Natural killer cell treated with Interleukin-12 subunit alpha and Interleukin-12 subunit beta and Interleukin-15 and Interleukin-18, amount 100 ng/mL, for 72 hours (primary cell): ENCODE data around the gene ANKRD55. TPM values are rescaled to one million over a fixed set of nuclear protein-coding genes. Genes with fewer than 3 reads are reported as not detected.
"Not testable (repeated sequence)": the region's sequence is repeated elsewhere in the genome, so short reads cannot be mapped to it uniquely, and the experiment has no call there.

Experiments used
- ATAC-seq, 2 donors: fragments of 150-1000 bp; cut with Tn5 transposase in 1 of 2; sonication (Bioruptor Pico), chemical (Tn5 transposase) in 1 of 2; 2 replicates each; pipeline ENCODE4 v1.10.0; 2021
- DNase-seq: peaks from one replicate; pipeline ENCODE4 v3.0.0; 2022; ENCODE audit warnings: low spot score
- H3K27ac Mint-ChIP-seq, 2 donors: 1 replicate in 1 of 2; 2 replicates in 1 of 2; pipeline ENCODE4 v1.8.0; 2022; ENCODE audit warnings: mixed read lengths in 2 of 2, mild to moderate bottlenecking in 1 of 2, moderate library complexity in 1 of 2
- H3K27me3 Mint-ChIP-seq, 2 donors: 1 replicate in 1 of 2; 2 replicates in 1 of 2; pipeline ENCODE4 v1.8.0; 2022; ENCODE audit warnings: mixed read lengths in 2 of 2
- H3K36me3 Mint-ChIP-seq: one replicate; pipeline ENCODE4 v1.8.0; 2022; ENCODE audit warnings: mixed read lengths
- H3K4me1 Mint-ChIP-seq, 2 donors: 1 replicate in 1 of 2; 2 replicates in 1 of 2; pipeline ENCODE4 v1.8.0; 2022; ENCODE audit warnings: low read depth in 2 of 2, mixed read lengths in 2 of 2, mild to moderate bottlenecking in 1 of 2
- H3K4me3 Mint-ChIP-seq: one replicate; pipeline ENCODE4 v1.8.0; 2022; ENCODE audit warnings: mixed read lengths
- H3K9me3 Mint-ChIP-seq: 2 replicates; pipeline ENCODE4 v1.8.0; 2022; ENCODE audit warnings: mixed read lengths
- total RNA-seq, 2 donors: library from RNA; stranded (reverse); gene quantifications; one replicate each; pipeline ENCODE4 v1.2.3, GENCODE V29; 2022

ANKRD55 gene
- total RNA-seq, 2 donors from 2014 or later = 0.28 TPM; not detected in 1

- DNase-seq = no peak
- peaks cover 2% of the 10 kb centered on the region for H3K9me3 Mint-ChIP-seq
- H3K27me3 Mint-ChIP-seq = peaks cover 2 to 7% of the 10 kb centered on the region in 2 donors
- no peaks in the 10 kb centered on the region for H3K4me1 Mint-ChIP-seq
- H3K27ac Mint-ChIP-seq = no peak overlapping the region
- no peak overlapping the region for H3K4me3 Mint-ChIP-seq
- no peak for ATAC-seq
- no peaks in the 10 kb centered on the region for H3K36me3 Mint-ChIP-seq
These were observed 20.8 kb downstream of the ANKRD55 start for GRCh38 chr5:56212130-56212879.

- DNase-seq (no peak), ATAC-seq (no peak)
- peaks cover 2% of the 10 kb centered on the region for H3K9me3 Mint-ChIP-seq
- no peaks in the 10 kb centered on the region for H3K36me3 Mint-ChIP-seq
- no peak overlapping the region for H3K4me3 Mint-ChIP-seq
- no peaks in the 10 kb centered on the region for H3K4me1 Mint-ChIP-seq
- no peak overlapping the region for H3K27ac Mint-ChIP-seq
- peaks cover 2 to 4% of the 10 kb centered on the region in 2 donors for H3K27me3 Mint-ChIP-seq
These were observed 21.7 kb downstream of the ANKRD55 start for GRCh38 chr5:56211298-56211865.

- H3K4me3 Mint-ChIP-seq = no peak overlapping the region
- no peaks in the 10 kb centered on the region for H3K4me1 Mint-ChIP-seq
- no peak for DNase-seq
- no peaks in the 10 kb centered on the region for H3K9me3 Mint-ChIP-seq
- H3K27me3 Mint-ChIP-seq = peaks cover 0 to 2% of the 10 kb centered on the region in 2 donors
- no peak for ATAC-seq
- no peaks in the 10 kb centered on the region for H3K36me3 Mint-ChIP-seq
- no peak overlapping the region for H3K27ac Mint-ChIP-seq
These were observed 24.4 kb downstream of the ANKRD55 start for GRCh38 chr5:56208681-56209080.

- DNase-seq (no peak), ATAC-seq (peak in 1 of 2 donors; percentile 40)
- Mint-ChIP-seq H3K27me3 (peaks cover 0 to 2% of the 10 kb centered on the region in 2 donors), H3K4me1 (no peaks in the 10 kb centered on the region), H3K27ac (no peak overlapping the region), H3K9me3 (no peaks in the 10 kb centered on the region), H3K36me3 (no peaks in the 10 kb centered on the region), H3K4me3 (no peak overlapping the region)
These were observed 25.6 kb downstream of the ANKRD55 start for GRCh38 chr5:56207537-56207936.

- Mint-ChIP-seq H3K4me3 (no peak overlapping the region), H3K27me3 (no peaks in the 10 kb centered on the region), H3K9me3 (no peaks in the 10 kb centered on the region), H3K4me1 (no peaks in the 10 kb centered on the region), H3K27ac (no peak overlapping the region), H3K36me3 (no peaks in the 10 kb centered on the region)
- no peak for ATAC-seq
- DNase-seq = no peak
These were observed 26.8 kb downstream of the ANKRD55 start for GRCh38 chr5:56206126-56206910.

GRCh38 chr5:56203936-56204335 is 29.2 kb downstream of the ANKRD55 start:
- H3K4me1 Mint-ChIP-seq, ATAC-seq, H3K27ac Mint-ChIP-seq, H3K27me3 Mint-ChIP-seq, H3K4me3 Mint-ChIP-seq, DNase-seq, H3K36me3 Mint-ChIP-seq, H3K9me3 Mint-ChIP-seq: not testable (repeated sequence)

- Mint-ChIP-seq H3K4me3 (no peak overlapping the region), H3K36me3 (no peaks in the 10 kb centered on the region), H3K27ac (no peak overlapping the region), H3K9me3 (no peaks in the 10 kb centered on the region), H3K27me3 (peaks cover 0 to 2% of the 10 kb centered on the region in 2 donors), H3K4me1 (peaks cover 0 to 2% of the 10 kb centered on the region in 2 donors)
- no peak for ATAC-seq
- no peak for DNase-seq
These were observed 30.6 kb downstream of the ANKRD55 start for GRCh38 chr5:56202483-56202882.

GRCh38 chr5:56201762-56202261 is 31.3 kb downstream of the ANKRD55 start:
- not testable (repeated sequence) for ATAC-seq, H3K27ac Mint-ChIP-seq, H3K27me3 Mint-ChIP-seq, H3K9me3 Mint-ChIP-seq, DNase-seq, H3K4me1 Mint-ChIP-seq, H3K36me3 Mint-ChIP-seq, H3K4me3 Mint-ChIP-seq

- Mint-ChIP-seq H3K36me3 (no peaks in the 10 kb centered on the region), H3K4me1 (peaks cover 0 to 2% of the 10 kb centered on the region in 2 donors), H3K4me3 (no peak overlapping the region), H3K9me3 (no peaks in the 10 kb centered on the region), H3K27ac (no peak overlapping the region), H3K27me3 (peaks cover 0 to 2% of the 10 kb centered on the region in 2 donors)
- no peak for DNase-seq
- ATAC-seq = peak; percentile 72 to 86
These were observed 32.0 kb downstream of the ANKRD55 start for GRCh38 chr5:56200971-56201666.

- DNase-seq = no peak
- Mint-ChIP-seq H3K27me3 (peaks cover 6 to 19% of the 10 kb centered on the region in 2 donors), H3K27ac (no peak overlapping the region), H3K4me3 (no peak overlapping the region), H3K36me3 (no peaks in the 10 kb centered on the region), H3K9me3 (no peaks in the 10 kb centered on the region), H3K4me1 (no peaks in the 10 kb centered on the region)
- no peak for ATAC-seq
These were observed 38.1 kb downstream of the ANKRD55 start for GRCh38 chr5:56195016-56195415.

- Mint-ChIP-seq H3K4me1 (no peaks in the 10 kb centered on the region), H3K9me3 (no peaks in the 10 kb centered on the region), H3K27me3 (peaks cover 11 to 24% of the 10 kb centered on the region in 2 donors), H3K27ac (no peak overlapping the region), H3K4me3 (no peak overlapping the region), H3K36me3 (no peaks in the 10 kb centered on the region)
- ATAC-seq = no peak
- DNase-seq = no peak
These were observed 40.9 kb downstream of the ANKRD55 start for GRCh38 chr5:56192246-56192645.

- ATAC-seq (no peak), DNase-seq (no peak)
- no peaks in the 10 kb centered on the region for H3K4me1 Mint-ChIP-seq
- H3K27me3 Mint-ChIP-seq = peaks cover 11 to 24% of the 10 kb centered on the region in 2 donors
- no peaks in the 10 kb centered on the region for H3K36me3 Mint-ChIP-seq
- no peak overlapping the region for H3K4me3 Mint-ChIP-seq
- no peaks in the 10 kb centered on the region for H3K9me3 Mint-ChIP-seq
- no peak overlapping the region for H3K27ac Mint-ChIP-seq
These were observed 41.5 kb downstream of the ANKRD55 start for GRCh38 chr5:56191656-56192055.

GRCh38 chr5:56190497-56190896 is 42.6 kb downstream of the ANKRD55 start:
- Mint-ChIP-seq H3K4me1 (no peaks in the 10 kb centered on the region), H3K27me3 (peaks cover 11 to 24% of the 10 kb centered on the region in 2 donors), H3K9me3 (no peaks in the 10 kb centered on the region), H3K4me3 (no peak overlapping the region), H3K36me3 (no peaks in the 10 kb centered on the region), H3K27ac (no peak overlapping the region)
- DNase-seq = no peak
- no peak for ATAC-seq
